PFSK-1 (cell line): ENCODE measurements around the gene PLPPR5.

ENCODE experiments used
- FOXP2 ChIP-seq: optimal IDR thresholded peaks from 2 replicates; pipeline ENCODE3; 2011; ENCODE audit warnings: borderline replicate concordance, control low read depth, inconsistent platforms; ENCODE audit not compliant: insufficient read depth; ENCODE audit errors: extremely low read length, extremely low read depth
- POLR2AphosphoS5 ChIP-seq: IDR thresholded peaks from 2 replicates; pipeline ENCODE4 v1.6.1; 2012; ENCODE audit warnings: low read depth, mild to moderate bottlenecking, control low read depth, low read length, moderate library complexity
- SIN3A ChIP-seq: IDR thresholded peaks from 2 replicates; pipeline ENCODE4 v1.6.1; 2012; ENCODE audit warnings: mild to moderate bottlenecking, low read length, moderate library complexity, borderline replicate concordance; ENCODE audit not compliant: insufficient read depth
- TAF1 ChIP-seq: IDR thresholded peaks from 2 replicates; pipeline ENCODE4 v1.6.1; 2012; ENCODE audit warnings: low read length, control low read depth, borderline replicate concordance; ENCODE audit not compliant: insufficient read depth
- TF ChIP-seq, protein P1 (sequence below), 2 experiments: IDR thresholded peaks; 2 replicates each; pipeline versions ENCODE4 v1.6.1 to v1.8.0; 2011 to 2012; ENCODE audit warnings: low read depth in 2 of 2, low read length in 2 of 2, control low read depth in 1 of 2, inconsistent platforms in 1 of 2, mild to moderate bottlenecking in 1 of 2, moderate library complexity in 1 of 2; ENCODE audit not compliant: insufficient read depth in 1 of 2

The PLPPR5 gene

DNA sequence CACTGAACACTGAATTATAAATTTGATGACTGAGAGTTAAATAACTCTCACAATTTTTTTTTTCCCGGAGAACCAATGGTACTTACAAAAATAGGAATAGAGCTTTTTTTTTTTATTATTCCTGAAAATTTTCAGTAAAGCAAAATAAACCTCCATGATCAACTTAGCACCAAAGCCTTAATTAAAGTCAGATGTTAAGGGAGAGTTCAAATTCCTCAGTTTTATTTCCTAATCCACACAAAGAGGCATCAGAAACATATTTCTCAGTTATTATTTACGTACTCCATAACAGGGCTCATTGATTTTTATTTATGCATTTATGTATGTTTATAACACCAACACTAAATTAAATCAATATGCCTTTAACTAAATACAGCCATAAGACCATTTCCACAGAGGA lies 55.5 kb downstream of the PLPPR5 start:
- TF ChIP-seq POLR2AphosphoS5 = no peak
- TF ChIP-seq TAF1 = no peak
- TF ChIP-seq, protein P1, sequence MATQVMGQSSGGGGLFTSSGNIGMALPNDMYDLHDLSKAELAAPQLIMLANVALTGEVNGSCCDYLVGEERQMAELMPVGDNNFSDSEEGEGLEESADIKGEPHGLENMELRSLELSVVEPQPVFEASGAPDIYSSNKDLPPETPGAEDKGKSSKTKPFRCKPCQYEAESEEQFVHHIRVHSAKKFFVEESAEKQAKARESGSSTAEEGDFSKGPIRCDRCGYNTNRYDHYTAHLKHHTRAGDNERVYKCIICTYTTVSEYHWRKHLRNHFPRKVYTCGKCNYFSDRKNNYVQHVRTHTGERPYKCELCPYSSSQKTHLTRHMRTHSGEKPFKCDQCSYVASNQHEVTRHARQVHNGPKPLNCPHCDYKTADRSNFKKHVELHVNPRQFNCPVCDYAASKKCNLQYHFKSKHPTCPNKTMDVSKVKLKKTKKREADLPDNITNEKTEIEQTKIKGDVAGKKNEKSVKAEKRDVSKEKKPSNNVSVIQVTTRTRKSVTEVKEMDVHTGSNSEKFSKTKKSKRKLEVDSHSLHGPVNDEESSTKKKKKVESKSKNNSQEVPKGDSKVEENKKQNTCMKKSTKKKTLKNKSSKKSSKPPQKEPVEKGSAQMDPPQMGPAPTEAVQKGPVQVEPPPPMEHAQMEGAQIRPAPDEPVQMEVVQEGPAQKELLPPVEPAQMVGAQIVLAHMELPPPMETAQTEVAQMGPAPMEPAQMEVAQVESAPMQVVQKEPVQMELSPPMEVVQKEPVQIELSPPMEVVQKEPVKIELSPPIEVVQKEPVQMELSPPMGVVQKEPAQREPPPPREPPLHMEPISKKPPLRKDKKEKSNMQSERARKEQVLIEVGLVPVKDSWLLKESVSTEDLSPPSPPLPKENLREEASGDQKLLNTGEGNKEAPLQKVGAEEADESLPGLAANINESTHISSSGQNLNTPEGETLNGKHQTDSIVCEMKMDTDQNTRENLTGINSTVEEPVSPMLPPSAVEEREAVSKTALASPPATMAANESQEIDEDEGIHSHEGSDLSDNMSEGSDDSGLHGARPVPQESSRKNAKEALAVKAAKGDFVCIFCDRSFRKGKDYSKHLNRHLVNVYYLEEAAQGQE (IDR thresholded peaks at IDR 0.05; ENCODE audit: insufficient read depth in 1 of 2, low read depth in 2 of 2, low read length in 2 of 2) = no peak
- no peak for TF ChIP-seq FOXP2
- TF ChIP-seq SIN3A = no peak

DNA sequence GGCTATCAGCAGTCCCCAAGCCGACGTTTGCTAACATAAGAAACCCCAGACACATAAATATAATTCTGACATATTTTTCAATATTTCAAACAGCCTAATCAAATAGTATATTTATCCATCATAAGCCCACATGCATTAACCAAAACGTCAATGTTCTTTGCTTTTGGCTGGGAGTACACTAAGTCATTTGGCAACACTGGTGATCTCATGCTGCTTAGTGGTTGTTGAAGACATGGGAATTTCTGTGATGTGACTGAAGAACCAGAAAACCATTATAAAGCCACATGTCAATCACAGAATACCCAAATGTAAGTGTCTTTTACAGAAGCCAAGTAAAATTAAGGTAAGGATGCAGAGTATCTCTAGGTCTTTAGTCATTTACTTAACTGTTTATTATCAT lies 57.6 kb downstream of the PLPPR5 start:
- TF ChIP-seq, protein P1 (IDR thresholded peaks at IDR 0.05; ENCODE audit: insufficient read depth in 1 of 2, low read depth in 2 of 2, low read length in 2 of 2) = no peak
- TF ChIP-seq POLR2AphosphoS5 (no peak), FOXP2 (no peak), TAF1 (no peak), SIN3A (no peak)

DNA sequence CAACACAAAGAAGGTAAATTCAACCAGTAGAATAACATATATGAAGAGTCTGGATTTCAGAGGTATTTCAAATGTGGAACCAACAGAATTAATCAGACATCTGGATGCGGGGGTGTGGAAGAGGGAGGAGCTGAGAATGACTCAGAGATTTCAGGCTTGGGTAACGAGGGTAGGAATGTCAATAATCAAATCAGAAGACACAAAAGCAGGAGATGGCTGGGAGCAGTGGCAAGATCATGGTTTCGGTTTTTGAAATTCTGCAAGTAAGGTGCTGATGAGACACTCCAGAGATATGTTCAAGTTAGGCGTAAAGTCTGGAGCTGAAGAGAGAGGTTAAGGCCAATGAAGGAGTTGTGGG lies 64.0 kb downstream of the PLPPR5 start:
- TF ChIP-seq TAF1 = no peak
- no peak for TF ChIP-seq POLR2AphosphoS5
- TF ChIP-seq SIN3A = no peak
- TF ChIP-seq, protein P1 (IDR thresholded peaks at IDR 0.05; ENCODE audit: insufficient read depth in 1 of 2, low read depth in 2 of 2, low read length in 2 of 2) = no peak
- no peak for TF ChIP-seq FOXP2

DNA sequence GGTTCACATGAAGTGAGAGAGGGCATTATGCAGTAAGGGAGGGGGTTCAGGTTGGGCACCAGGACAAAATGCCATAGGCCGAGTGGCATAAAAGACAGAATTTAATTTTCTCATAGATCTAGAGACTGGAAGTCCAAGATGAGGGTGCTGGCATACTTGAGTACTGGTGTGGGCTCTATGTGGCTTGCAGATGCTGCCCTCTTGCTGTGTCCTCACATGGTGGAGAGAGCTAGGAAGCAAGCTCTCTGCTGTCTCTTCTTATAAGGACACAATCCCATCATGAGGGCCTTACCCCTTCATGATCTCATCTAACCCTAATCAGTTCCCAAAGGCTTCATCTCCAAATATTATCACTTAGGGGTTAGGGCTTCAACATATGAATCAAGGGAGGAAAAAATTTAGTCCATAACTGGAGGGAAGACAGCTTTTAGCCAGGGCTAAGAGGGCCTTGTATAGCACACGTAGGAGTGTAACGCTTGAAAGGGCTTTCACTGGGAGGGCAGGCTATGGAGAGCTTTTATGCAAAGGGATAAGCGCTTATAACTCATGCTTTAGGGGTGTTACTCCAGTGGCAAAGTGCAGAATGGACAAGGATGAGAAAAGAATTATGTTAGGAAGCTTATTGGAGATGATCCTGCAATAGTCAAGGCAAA lies 64.5 kb downstream of the PLPPR5 start:
- TF ChIP-seq POLR2AphosphoS5 = no peak
- TF ChIP-seq, protein P1 (IDR thresholded peaks at IDR 0.05; ENCODE audit: insufficient read depth in 1 of 2, low read depth in 2 of 2, low read length in 2 of 2) = no peak
- TF ChIP-seq TAF1 = no peak
- no peak for TF ChIP-seq FOXP2
- TF ChIP-seq SIN3A = no peak

DNA sequence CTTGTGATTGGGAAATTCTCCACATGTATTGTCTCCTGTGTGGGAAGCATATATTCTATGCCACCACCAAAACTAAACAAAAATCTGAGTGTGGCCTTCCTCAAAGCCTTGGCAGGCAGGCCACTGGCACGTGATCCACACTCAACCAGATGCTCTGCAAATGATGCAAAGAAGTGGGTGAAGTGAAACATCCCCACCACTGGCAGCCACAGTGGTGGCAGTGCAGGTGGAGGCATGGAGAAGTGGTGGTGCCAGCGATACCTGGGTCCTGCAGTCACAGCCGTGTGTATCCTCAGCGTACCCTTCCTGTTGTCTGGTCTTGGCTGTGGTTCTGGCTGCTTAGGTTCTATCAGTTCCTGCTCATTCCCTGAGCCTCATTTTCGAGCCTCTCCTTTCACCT lies 65.2 kb downstream of the PLPPR5 start:
- TF ChIP-seq SIN3A (no peak), POLR2AphosphoS5 (no peak), TAF1 (no peak), FOXP2 (no peak)
- TF ChIP-seq, protein P1 (IDR thresholded peaks at IDR 0.05; ENCODE audit: insufficient read depth in 1 of 2, low read depth in 2 of 2, low read length in 2 of 2) = no peak
